Stimulated activated CD4-positive, alpha-beta T cell treated with anti-CD3 and anti-CD28 coated beads, Interleukin-1b, Interleukin-23, amount 100 ng/mL, for 1 hour (primary cell): ENCODE data around the gene NAT14.

Experiments
- DNase-seq, 2 donors: peaks; one replicate each; pipeline ENCODE4 v3.0.0-alpha.2; 2020; ENCODE audit warnings: low read depth in 2 of 2

The NAT14 gene

GRCh38 chr19:55471266-55471665, 13.7 kb upstream of the NAT14 start:
- no peak for DNase-seq

GRCh38 chr19:55472463-55472862, 12.5 kb upstream of the NAT14 start:
- DNase-seq, result no peak

- DNase-seq, result no peak
Observed at GRCh38 chr19:55473225-55474012, 11.6 kb upstream of the NAT14 start.

GRCh38 chr19:55474269-55475265, 10.4 kb upstream of the NAT14 start:
- DNase-seq, result no peak

- peak; percentile 89 to 91 for DNase-seq
Observed at GRCh38 chr19:55476100-55476775, 8.8 kb upstream of the NAT14 start, which contains the start of gene ZNF628. TSS of gene ZNF628 (plus strand) at chr19:55476617. CDS start at chr19:55479911, 3,294 bp downstream.

GRCh38 chr19:55477905-55478304, 7.1 kb upstream of the NAT14 start:
- no peak for DNase-seq

- DNase-seq, result no peak
Observed at GRCh38 chr19:55478364-55478763, 6.6 kb upstream of the NAT14 start.

- no peak for DNase-seq
Observed at GRCh38 chr19:55479045-55479444, 5.9 kb upstream of the NAT14 start.

- no peak for DNase-seq
Observed at GRCh38 chr19:55479451-55480230, 5.3 kb upstream of the NAT14 start.

- DNase-seq, result no peak
Observed at GRCh38 chr19:55481148-55481793, 3.7 kb upstream of the NAT14 start.

- no peak for DNase-seq
Observed at GRCh38 chr19:55481794-55482155, 3.2 kb upstream of the NAT14 start.

GRCh38 chr19:55482156-55482961, 2.6 kb upstream of the NAT14 start:
- no peak for DNase-seq

GRCh38 chr19:55482967-55483705, 1.9 kb upstream of the NAT14 start:
- DNase-seq, result no peak

GRCh38 chr19:55483706-55484592, 1.0 kb upstream of the NAT14 start:
- DNase-seq, result no peak

- no peak for DNase-seq
Observed at GRCh38 chr19:55485439-55486011, 537 bp downstream of the NAT14 start.

GRCh38 chr19:55486043-55486970, 1.3 kb downstream of the NAT14 start:
- no peak for DNase-seq
